ENCODE results near the gene MRPL53.

MRPL53 gene

GRCh38 chr2:74493546-74493945 lies 21.1 kb upstream of the MRPL53 start:
- Histone ChIP-seq H3K36me3 (ENCODE audit: control insufficient read depth in 2 of 2, insufficient read depth in 1 of 2, low read length in 2 of 2) (peaks cover 0 to 55% of the 10 kb centered on the region in 2 experiments; a peak in 2 of 3 replicates), H3K27ac (ENCODE audit: extremely low read depth, low read depth, low read length) (no peak overlapping the region), H3K9me3 (ENCODE audit: control insufficient read depth, insufficient read depth, low read depth, low read length) (no peaks in the 10 kb centered on the region), H3K4me1 (ENCODE audit: control insufficient read depth, insufficient read depth, low read length) (no peaks in the 10 kb centered on the region), H3K4me3 (ENCODE audit: low read depth, low read length) (no peak overlapping the region)
- ChIA-PET POLR2A (interaction anchor here (1.3 kb wide), 1 partner anchor 13 kb away, joined by 5 read pairs; the partner anchor contains the start of gene PCGF1), CTCF (interaction anchor here (0.7 to 2.7 kb wide), 3 partner anchors 13 to 246 kb away, joined by 3 to 16 read pairs (median 3); no protein-coding TSS in a partner anchor)
- no peak for TF ChIP-seq GLIS1 (tag by site-specific recombination; IDR thresholded peaks at IDR 0.05)

- Histone ChIP-seq H3K4me3 (ENCODE audit: low read depth, low read length) (no peak overlapping the region), H3K4me1 (ENCODE audit: control insufficient read depth, insufficient read depth, low read length) (no peaks in the 10 kb centered on the region), H3K9me3 (ENCODE audit: control insufficient read depth, insufficient read depth, low read depth, low read length) (no peaks in the 10 kb centered on the region), H3K36me3 (ENCODE audit: control insufficient read depth in 2 of 2, insufficient read depth in 1 of 2, low read length in 2 of 2) (peaks cover 2 to 62% of the 10 kb centered on the region in 2 experiments; a peak in 2 of 3 replicates), H3K27ac (ENCODE audit: extremely low read depth, low read depth, low read length) (no peak overlapping the region)
- POLR2A ChIA-PET = no interaction called here
- CTCF ChIA-PET = interaction anchor here (0.7 to 2.7 kb wide), 3 partner anchors 10 to 95 kb away, joined by 3 to 16 read pairs (median 3); no protein-coding TSS in a partner anchor
- TF ChIP-seq, protein P1, sequence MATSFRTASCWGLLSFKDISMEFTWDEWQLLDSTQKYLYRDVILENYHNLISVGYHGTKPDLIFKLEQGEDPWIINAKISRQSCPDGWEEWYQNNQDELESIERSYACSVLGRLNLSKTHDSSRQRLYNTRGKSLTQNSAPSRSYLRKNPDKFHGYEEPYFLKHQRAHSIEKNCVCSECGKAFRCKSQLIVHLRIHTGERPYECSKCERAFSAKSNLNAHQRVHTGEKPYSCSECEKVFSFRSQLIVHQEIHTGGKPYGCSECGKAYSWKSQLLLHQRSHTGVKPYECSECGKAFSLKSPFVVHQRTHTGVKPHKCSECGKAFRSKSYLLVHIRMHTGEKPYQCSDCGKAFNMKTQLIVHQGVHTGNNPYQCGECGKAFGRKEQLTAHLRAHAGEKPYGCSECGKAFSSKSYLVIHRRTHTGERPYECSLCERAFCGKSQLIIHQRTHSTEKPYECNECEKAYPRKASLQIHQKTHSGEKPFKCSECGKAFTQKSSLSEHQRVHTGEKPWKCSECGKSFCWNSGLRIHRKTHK (tag by site-specific recombination; IDR thresholded peaks at IDR 0.05) = no peak
- TF ChIP-seq ZNF354C (tag by site-specific recombination; IDR thresholded peaks at IDR 0.05; ENCODE audit: borderline replicate concordance, low read depth) (no peak), ZNF362 (tag by site-specific recombination; IDR thresholded peaks at IDR 0.05) (no peak), ZNF677 (tag by site-specific recombination; IDR thresholded peaks at IDR 0.05) (no peak), ZNF529 (tag by site-specific recombination; IDR thresholded peaks at IDR 0.05; ENCODE audit: insufficient replicate concordance) (no peak), ZSCAN23 (tag by site-specific recombination; IDR thresholded peaks at IDR 0.05) (no peak), ZNF140 (tag by site-specific recombination; IDR thresholded peaks at IDR 0.05) (no peak), ZNF138 (tag by site-specific recombination; IDR thresholded peaks at IDR 0.05; ENCODE audit: borderline replicate concordance) (no peak), ZSCAN5A (tag by site-specific recombination; IDR thresholded peaks at IDR 0.05) (no peak), KLF8 (tag by site-specific recombination; IDR thresholded peaks at IDR 0.05) (no peak), ZNF202 (tag by site-specific recombination; IDR thresholded peaks at IDR 0.05; ENCODE audit: borderline replicate concordance) (no peak), ZNF747 (tag by site-specific recombination; IDR thresholded peaks at IDR 0.05) (no peak), ZNF558 (tag by site-specific recombination; IDR thresholded peaks at IDR 0.05) (no peak), KLF10 (tag by site-specific recombination; IDR thresholded peaks at IDR 0.05) (no peak)
Observed at GRCh38 chr2:74491648-74492544, 19.4 kb upstream of the MRPL53 start.

- Histone ChIP-seq H3K4me1 (ENCODE audit: control insufficient read depth, insufficient read depth, low read length) (no peaks in the 10 kb centered on the region), H3K9me3 (ENCODE audit: control insufficient read depth, insufficient read depth, low read depth, low read length) (no peaks in the 10 kb centered on the region), H3K27ac (ENCODE audit: extremely low read depth, low read depth, low read length) (no peak overlapping the region), H3K36me3 (ENCODE audit: control insufficient read depth in 2 of 2, insufficient read depth in 1 of 2, low read length in 2 of 2) (peaks cover 17 to 75% of the 10 kb centered on the region in 2 experiments; a peak in 2 of 3 replicates), H3K4me3 (ENCODE audit: low read depth, low read length) (no peak overlapping the region)
- ChIA-PET CTCF (interaction anchor here (0.8 to 1.5 kb wide), 3 partner anchors 14 to 665 kb away, joined by 3 read pairs; no protein-coding TSS in a partner anchor), POLR2A (interaction anchor here (1.5 kb wide), 1 partner anchor 50 kb away, joined by 3 read pairs; no protein-coding TSS in a partner anchor)
- TF ChIP-seq ZNF549 (tag by site-specific recombination; IDR thresholded peaks at IDR 0.05) = no peak
- TF ChIP-seq ZNF202 (tag by site-specific recombination; IDR thresholded peaks at IDR 0.05; ENCODE audit: borderline replicate concordance) = no peak
- TF ChIP-seq ZNF747 (tag by site-specific recombination; IDR thresholded peaks at IDR 0.05) = no peak
- no peak for TF ChIP-seq ZNF362 (tag by site-specific recombination; IDR thresholded peaks at IDR 0.05)
- no peak for TF ChIP-seq ZNF701 (tag by site-specific recombination; IDR thresholded peaks at IDR 0.05)
- TF ChIP-seq ZNF37A (tag by site-specific recombination; IDR thresholded peaks at IDR 0.05) = no peak
- TF ChIP-seq, protein P2, sequence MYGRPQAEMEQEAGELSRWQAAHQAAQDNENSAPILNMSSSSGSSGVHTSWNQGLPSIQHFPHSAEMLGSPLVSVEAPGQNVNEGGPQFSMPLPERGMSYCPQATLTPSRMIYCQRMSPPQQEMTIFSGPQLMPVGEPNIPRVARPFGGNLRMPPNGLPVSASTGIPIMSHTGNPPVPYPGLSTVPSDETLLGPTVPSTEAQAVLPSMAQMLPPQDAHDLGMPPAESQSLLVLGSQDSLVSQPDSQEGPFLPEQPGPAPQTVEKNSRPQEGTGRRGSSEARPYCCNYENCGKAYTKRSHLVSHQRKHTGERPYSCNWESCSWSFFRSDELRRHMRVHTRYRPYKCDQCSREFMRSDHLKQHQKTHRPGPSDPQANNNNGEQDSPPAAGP (tag by site-specific recombination; IDR thresholded peaks at IDR 0.05) = no peak
- no peak for TF ChIP-seq SCRT2 (tag by site-specific recombination; IDR thresholded peaks at IDR 0.05)
- TF ChIP-seq OVOL3 (tag by site-specific recombination; IDR thresholded peaks at IDR 0.05) = no peak
- no peak for TF ChIP-seq SP2 (tag by site-specific recombination; IDR thresholded peaks at IDR 0.05)
Observed at GRCh38 chr2:74489906-74490305, 17.4 kb upstream of the MRPL53 start.

Data from HEK293 (cell line).